AG04449 (cell line): ENCODE results near the gene SLC8B1.

ENCODE experiments used
- CTCF ChIA-PET: fragments of 350-600 bp; formaldehyde crosslinking; extraction: SDS; loops from one replicate; lab custom pipeline; 2021; ENCODE audit warnings: antibody characterized with exemption; lab: Yijun Ruan, JAX
- POLR2A ChIA-PET: fragments of 400-600, 350-600 bp; formaldehyde crosslinking; extraction: SDS; loops from one replicate; lab custom pipeline; 2020; ENCODE audit warnings: antibody characterized with exemption, inconsistent platforms; lab: Yijun Ruan, JAX
- DNase-seq: peaks from one replicate; pipeline ENCODE4 v3.0.0-alpha.2; 2010; ENCODE audit warnings: low read depth, low spot score
- H3K4me3 ChIP-seq: 2 replicates; pipeline ENCODE4 v1.5.1; 2011; ENCODE audit warnings: low read depth, mild to moderate bottlenecking, control low read depth, low read length
- TF ChIP-seq, protein P1 (sequence below): IDR thresholded peaks from one replicate; pipeline ENCODE4 v1.5.1; 2011; ENCODE audit warnings: mild to moderate bottlenecking, moderate library complexity, low read length, control low read depth, inconsistent platforms; ENCODE audit not compliant: insufficient read depth; ENCODE audit errors: missing control alignments

The SLC8B1 gene

DNA sequence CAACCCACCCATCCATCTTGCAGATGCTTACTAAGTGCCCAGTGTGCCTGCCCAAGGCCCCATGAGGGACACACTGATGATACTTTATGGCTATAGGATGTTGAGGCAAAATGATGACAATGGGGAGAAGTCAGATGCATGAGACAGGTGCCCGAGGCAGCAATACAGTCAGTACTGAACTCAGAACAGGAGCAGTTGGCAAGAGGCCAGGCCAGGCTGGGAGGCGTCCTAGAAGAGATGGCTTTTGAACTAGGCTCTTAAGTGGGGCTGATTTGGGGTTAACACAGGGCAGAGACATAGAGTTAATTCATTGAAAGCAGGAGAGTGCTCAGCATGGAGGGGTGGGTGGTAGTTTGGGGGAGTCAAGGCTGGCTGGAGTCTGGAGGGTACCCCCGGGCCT lies 39.1 kb upstream of the SLC8B1 start:
- no peak overlapping the region for H3K4me3 ChIP-seq
- CTCF ChIA-PET: no interaction called here
- POLR2A ChIA-PET: no interaction called here
- TF ChIP-seq, protein P1, sequence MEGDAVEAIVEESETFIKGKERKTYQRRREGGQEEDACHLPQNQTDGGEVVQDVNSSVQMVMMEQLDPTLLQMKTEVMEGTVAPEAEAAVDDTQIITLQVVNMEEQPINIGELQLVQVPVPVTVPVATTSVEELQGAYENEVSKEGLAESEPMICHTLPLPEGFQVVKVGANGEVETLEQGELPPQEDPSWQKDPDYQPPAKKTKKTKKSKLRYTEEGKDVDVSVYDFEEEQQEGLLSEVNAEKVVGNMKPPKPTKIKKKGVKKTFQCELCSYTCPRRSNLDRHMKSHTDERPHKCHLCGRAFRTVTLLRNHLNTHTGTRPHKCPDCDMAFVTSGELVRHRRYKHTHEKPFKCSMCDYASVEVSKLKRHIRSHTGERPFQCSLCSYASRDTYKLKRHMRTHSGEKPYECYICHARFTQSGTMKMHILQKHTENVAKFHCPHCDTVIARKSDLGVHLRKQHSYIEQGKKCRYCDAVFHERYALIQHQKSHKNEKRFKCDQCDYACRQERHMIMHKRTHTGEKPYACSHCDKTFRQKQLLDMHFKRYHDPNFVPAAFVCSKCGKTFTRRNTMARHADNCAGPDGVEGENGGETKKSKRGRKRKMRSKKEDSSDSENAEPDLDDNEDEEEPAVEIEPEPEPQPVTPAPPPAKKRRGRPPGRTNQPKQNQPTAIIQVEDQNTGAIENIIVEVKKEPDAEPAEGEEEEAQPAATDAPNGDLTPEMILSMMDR: no peak
- no peak for DNase-seq

- no peak overlapping the region for H3K4me3 ChIP-seq
- CTCF ChIA-PET: no interaction called here
- TF ChIP-seq, protein P1: no peak
- no peak for DNase-seq
- POLR2A ChIA-PET: no interaction called here
Measured at GRCh38 chr12:113373440-113373839, 38.5 kb upstream of the SLC8B1 start.

DNA sequence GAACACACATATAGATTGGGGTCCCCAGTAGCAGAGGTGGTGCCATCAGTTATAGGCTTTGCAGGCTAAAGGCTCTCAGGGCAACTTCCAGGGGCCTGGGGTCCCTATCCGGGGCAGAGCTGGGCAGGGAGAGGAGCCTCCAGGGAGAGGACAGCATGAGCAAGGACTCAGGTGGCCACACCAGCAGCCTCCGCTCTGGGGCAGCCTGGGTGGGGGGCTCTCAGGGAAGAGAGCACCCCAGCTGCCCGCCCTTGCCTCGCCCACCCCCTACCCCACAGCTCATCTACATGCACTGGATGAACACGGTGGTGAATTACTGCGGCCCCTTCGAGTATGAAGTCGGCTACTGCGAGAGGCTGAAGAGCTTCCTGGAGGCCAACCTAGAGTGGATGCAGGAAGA lies 37.5 kb upstream of the SLC8B1 start:
- POLR2A ChIA-PET: no interaction called here
- H3K4me3 ChIP-seq: no peak overlapping the region
- DNase-seq: no peak
- TF ChIP-seq, protein P1: no peak
- CTCF ChIA-PET: no interaction called here

DNA sequence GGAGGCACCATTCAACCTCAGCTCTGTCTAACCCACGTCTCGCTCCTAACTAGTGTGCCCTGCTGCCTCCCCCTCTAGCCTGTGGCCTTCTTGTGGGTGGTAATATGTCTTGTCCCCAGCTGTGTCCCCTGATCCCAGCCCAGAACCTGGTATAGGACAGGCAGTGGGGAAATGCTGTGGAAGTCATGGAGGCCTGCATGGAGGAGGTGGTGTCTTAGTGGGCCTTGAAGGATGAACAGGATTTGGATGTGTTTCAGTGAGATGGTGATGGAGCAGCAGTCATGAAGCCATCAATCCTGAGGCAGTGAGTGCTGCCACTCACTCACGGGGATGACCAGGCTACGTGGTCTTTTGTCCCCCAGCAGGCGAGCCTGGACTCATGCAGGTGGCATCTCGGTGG lies 36.9 kb upstream of the SLC8B1 start:
- TF ChIP-seq, protein P1: no peak
- ChIA-PET POLR2A (no interaction called here), CTCF (interaction anchor here (0.8 kb wide), 1 partner anchor 12 kb away, joined by 3 read pairs; no protein-coding TSS in a partner anchor)
- H3K4me3 ChIP-seq: no peak overlapping the region
- DNase-seq: no peak

- CTCF ChIA-PET: interaction anchor here (0.8 kb wide), 1 partner anchor 11 kb away, joined by 3 read pairs; no protein-coding TSS in a partner anchor
- DNase-seq: no peak
- no peak overlapping the region for H3K4me3 ChIP-seq
- POLR2A ChIA-PET: no interaction called here
- TF ChIP-seq, protein P1: no peak
Measured at GRCh38 chr12:113370923-113371682, 36.2 kb upstream of the SLC8B1 start.

GRCh38 chr12:113369391-113369985 lies 34.6 kb upstream of the SLC8B1 start:
- TF ChIP-seq, protein P1: no peak
- no peak overlapping the region for H3K4me3 ChIP-seq
- ChIA-PET POLR2A (no interaction called here), CTCF (interaction anchor here (1.2 kb wide), 1 partner anchor 10 kb away, joined by 4 read pairs; no protein-coding TSS in a partner anchor)
- no peak for DNase-seq
